Osteoblast (primary cell): ENCODE results near the gene MREG. TPM values are rescaled to one million over a fixed set of nuclear protein-coding genes. Genes with fewer than 3 reads are reported as not detected.
"Not testable (repeated sequence)": the region's sequence is repeated elsewhere in the genome, so short reads cannot be mapped to it uniquely, and the experiment has no call there.

ENCODE experiments used
- DNase-seq: peaks from one replicate; pipeline ENCODE4 v3.0.0; 2011; ENCODE audit warnings: low spot score, mixed read lengths; ENCODE audit not compliant: insufficient read length; ENCODE audit errors: missing footprints
- H2AFZ ChIP-seq: 2 replicates; pipeline ENCODE4 v1.6.0; 2011; ENCODE audit warnings: mild to moderate bottlenecking, low read length
- H3K27ac ChIP-seq: 2 replicates; pipeline ENCODE4 v1.5.1; 2011; ENCODE audit warnings: mild to moderate bottlenecking, low read depth, low read length, moderate library complexity
- H3K27me3 ChIP-seq: 2 replicates; pipeline ENCODE4 v1.6.0; 2012; ENCODE audit warnings: mild to moderate bottlenecking, control low read depth, inconsistent platforms, low read length, moderate library complexity; ENCODE audit not compliant: insufficient read depth
- H3K36me3 ChIP-seq: 2 replicates; pipeline ENCODE4 v1.5.1; 2011; ENCODE audit warnings: mild to moderate bottlenecking, low read length, control low read depth, moderate library complexity; ENCODE audit not compliant: insufficient read depth
- H3K4me1 ChIP-seq: 2 replicates; pipeline ENCODE4 v1.5.1; 2011; ENCODE audit warnings: mild to moderate bottlenecking, low read length, control low read depth, moderate library complexity; ENCODE audit not compliant: insufficient read depth
- H3K4me2 ChIP-seq: 2 replicates; pipeline ENCODE4 v1.6.0; 2011; ENCODE audit warnings: mild to moderate bottlenecking, low read length; ENCODE audit not compliant: insufficient read depth
- H3K4me3 ChIP-seq: fragments of 200-600 bp; sonication (generic); 3 replicates; pipeline ENCODE4 v1.5.1; 2012; ENCODE audit warnings: mild to moderate bottlenecking, low read length, inconsistent platforms; ENCODE audit not compliant: insufficient read depth
- H3K79me2 ChIP-seq: 2 replicates; pipeline ENCODE4 v1.6.0; 2012; ENCODE audit warnings: mild to moderate bottlenecking, low read length, control low read depth, inconsistent platforms; ENCODE audit not compliant: insufficient read depth
- H3K9me3 ChIP-seq: 2 replicates; pipeline ENCODE4 v1.5.1; 2011; ENCODE audit warnings: low read depth, low read length, control low read depth
- H4K20me1 ChIP-seq: 2 replicates; pipeline ENCODE4 v1.6.0; 2012; ENCODE audit warnings: mild to moderate bottlenecking, low read length, control low read depth; ENCODE audit not compliant: insufficient read depth
- CTCF ChIP-seq: IDR thresholded peaks from 2 replicates; pipeline ENCODE4 v1.5.1; 2011; ENCODE audit warnings: mild to moderate bottlenecking, low read depth, low read length, moderate library complexity; ENCODE audit errors: extremely low read depth
- total RNA-seq: library from RNA; depleted of rRNA; stranded (reverse); fragments of >200 nt; gene quantifications from 2 replicates; pipeline ENCODE4 v1.2.3, GENCODE V29; 2012

Gene MREG
- total RNA-seq, 1 donor: 1.1 TPM

GRCh38 chr2:216012830-216013079, 596 bp downstream of the MREG start:
- Histone ChIP-seq H3K4me1 (peaks cover 10% of the 10 kb centered on the region), H3K79me2 (no peaks in the 10 kb centered on the region), H3K27ac (no peak overlapping the region), H3K4me2 (peak overlapping the region; percentile 92), H3K36me3 (no peaks in the 10 kb centered on the region), H3K27me3 (no peaks in the 10 kb centered on the region), H4K20me1 (no peaks in the 10 kb centered on the region), H2AFZ (peak overlapping the region; percentile 80), H3K9me3 (no peaks in the 10 kb centered on the region), H3K4me3 (peak overlapping the region; percentile 72)
- DNase-seq: no peak
- TF ChIP-seq CTCF: no peak

DNA sequence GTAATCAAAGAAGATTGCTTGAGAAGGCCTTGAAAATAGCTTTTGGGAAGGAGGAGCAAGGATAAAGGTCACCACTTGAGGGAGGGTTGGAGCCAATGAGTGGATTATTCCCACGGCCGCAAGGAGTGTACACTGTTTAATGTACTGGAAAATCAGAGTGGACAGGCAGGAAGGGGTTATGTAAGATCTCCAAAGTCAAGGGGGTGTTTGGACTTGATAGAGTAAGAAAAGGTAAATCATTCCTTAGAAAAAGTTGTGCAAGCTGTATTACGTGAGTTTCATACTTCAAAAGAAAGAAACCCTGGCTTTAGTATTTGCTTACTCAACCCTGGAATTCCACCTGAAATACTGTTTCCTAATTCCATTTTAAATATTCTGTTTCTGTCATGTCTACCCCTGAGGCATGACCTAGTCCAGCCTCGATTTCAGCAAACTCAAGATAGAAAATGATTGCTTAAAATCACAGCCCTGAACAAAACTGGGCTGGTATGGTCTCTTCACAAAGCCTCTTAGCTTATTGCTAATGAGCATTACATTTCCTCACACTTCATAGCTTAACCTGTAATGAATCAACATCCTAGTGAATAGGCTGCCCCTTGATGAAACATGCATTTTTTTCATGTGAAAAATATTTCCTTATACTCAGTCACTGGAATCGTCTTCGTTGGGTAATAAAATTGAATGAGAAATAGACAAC, 1.1 kb downstream of the MREG start:
- peak overlapping the region; percentile 80 for H2AFZ ChIP-seq
- no peaks in the 10 kb centered on the region for H3K79me2 ChIP-seq
- no peaks in the 10 kb centered on the region for H3K27me3 ChIP-seq
- H4K20me1 ChIP-seq: no peaks in the 10 kb centered on the region
- no peak overlapping the region for H3K27ac ChIP-seq
- DNase-seq: peak; percentile 89
- H3K36me3 ChIP-seq: no peaks in the 10 kb centered on the region
- H3K4me2 ChIP-seq: peak overlapping the region; percentile 92
- peaks cover 10% of the 10 kb centered on the region for H3K4me1 ChIP-seq
- peak overlapping the region; percentile 72 for H3K4me3 ChIP-seq
- no peak for TF ChIP-seq CTCF
- no peaks in the 10 kb centered on the region for H3K9me3 ChIP-seq

DNA sequence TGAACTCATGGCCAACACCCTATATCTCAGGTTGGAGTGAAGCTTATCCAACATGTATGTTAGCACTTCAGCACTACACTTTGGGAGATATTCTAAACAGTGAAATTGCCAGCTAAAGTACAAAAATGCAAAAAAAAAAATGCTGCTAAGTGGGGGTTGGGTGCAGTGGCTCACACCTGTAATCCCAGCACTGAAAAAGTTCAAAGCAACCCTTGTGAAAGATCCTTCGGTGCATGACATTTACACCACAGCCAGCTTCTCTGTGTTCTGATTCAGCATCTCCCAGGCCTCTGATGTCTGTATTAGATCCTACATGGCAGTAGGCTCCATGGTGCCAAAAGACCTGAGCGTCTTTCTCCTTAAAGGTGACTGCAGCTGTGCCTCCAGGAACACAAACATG, 4.1 kb downstream of the MREG start:
- H3K4me2 ChIP-seq, H2AFZ ChIP-seq, H3K27ac ChIP-seq, H3K9me3 ChIP-seq, DNase-seq, H3K36me3 ChIP-seq, H3K4me3 ChIP-seq, H3K27me3 ChIP-seq, H4K20me1 ChIP-seq, H3K79me2 ChIP-seq: not testable (repeated sequence)
- H3K4me1 ChIP-seq: peaks cover 17% of the 10 kb centered on the region

DNA sequence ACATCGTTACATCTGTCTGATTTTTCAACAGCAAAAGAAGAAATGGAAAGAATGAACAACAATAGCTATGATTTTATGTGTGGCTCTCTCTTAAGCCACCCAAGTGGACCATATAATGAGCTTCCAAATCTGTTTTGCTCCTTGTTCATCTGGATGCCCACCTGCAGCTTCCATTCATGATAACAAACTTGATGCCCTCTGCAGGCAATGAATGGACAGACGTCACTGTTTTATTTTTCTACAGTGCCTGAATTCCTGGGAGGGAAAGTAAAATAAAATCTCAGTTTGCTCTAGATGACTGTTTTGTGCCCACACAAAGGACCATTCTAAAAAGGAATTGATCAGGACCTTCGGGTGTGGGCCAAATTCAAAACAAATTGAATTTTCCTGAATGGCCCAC, 5.0 kb downstream of the MREG start:
- H2AFZ ChIP-seq: no peak overlapping the region
- no peaks in the 10 kb centered on the region for H3K27me3 ChIP-seq
- no peaks in the 10 kb centered on the region for H3K36me3 ChIP-seq
- no peaks in the 10 kb centered on the region for H4K20me1 ChIP-seq
- no peak for TF ChIP-seq CTCF
- H3K4me1 ChIP-seq: peaks cover 11% of the 10 kb centered on the region
- no peak for DNase-seq
- no peaks in the 10 kb centered on the region for H3K79me2 ChIP-seq
- no peak overlapping the region for H3K4me2 ChIP-seq
- H3K27ac ChIP-seq: no peak overlapping the region
- no peaks in the 10 kb centered on the region for H3K9me3 ChIP-seq
- no peak overlapping the region for H3K4me3 ChIP-seq
